AG04449 (cell line): ENCODE measurements around the gene NAT9.

Experiments used
- CTCF ChIA-PET: fragments of 350-600 bp; formaldehyde crosslinking; extraction: SDS; loops from one replicate; lab custom pipeline; 2021; ENCODE audit warnings: antibody characterized with exemption; lab: Yijun Ruan, JAX
- POLR2A ChIA-PET: fragments of 400-600, 350-600 bp; formaldehyde crosslinking; extraction: SDS; loops from one replicate; lab custom pipeline; 2020; ENCODE audit warnings: antibody characterized with exemption, inconsistent platforms; lab: Yijun Ruan, JAX
- DNase-seq: peaks from one replicate; pipeline ENCODE4 v3.0.0-alpha.2; 2010; ENCODE audit warnings: low read depth, low spot score
- H3K4me3 ChIP-seq: 2 replicates; pipeline ENCODE4 v1.5.1; 2011; ENCODE audit warnings: low read depth, mild to moderate bottlenecking, control low read depth, low read length
- TF ChIP-seq, protein P1 (sequence below): IDR thresholded peaks from one replicate; pipeline ENCODE4 v1.5.1; 2011; ENCODE audit warnings: mild to moderate bottlenecking, moderate library complexity, low read length, control low read depth, inconsistent platforms; ENCODE audit not compliant: insufficient read depth; ENCODE audit errors: missing control alignments

Gene NAT9

DNA sequence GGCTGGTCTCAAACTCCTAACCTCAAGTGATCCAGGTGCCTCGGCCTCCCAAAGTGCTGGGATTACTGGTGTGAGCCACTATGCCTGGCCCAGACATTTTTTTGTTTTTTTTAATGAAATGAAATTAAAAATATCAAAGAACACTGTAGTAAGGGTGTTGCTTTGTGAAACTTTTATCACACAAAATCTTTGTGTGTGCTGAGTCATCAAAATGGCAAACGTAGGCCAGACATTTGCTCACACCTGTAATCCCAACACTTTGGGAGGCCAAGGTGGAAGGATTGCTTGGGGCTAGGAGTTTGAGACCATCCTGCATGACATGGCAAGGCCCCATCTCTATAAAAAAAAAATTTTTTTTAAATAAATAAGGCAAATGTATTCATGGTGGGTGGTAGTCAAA, 9.7 kb downstream of the NAT9 start:
- TF ChIP-seq, protein P1, sequence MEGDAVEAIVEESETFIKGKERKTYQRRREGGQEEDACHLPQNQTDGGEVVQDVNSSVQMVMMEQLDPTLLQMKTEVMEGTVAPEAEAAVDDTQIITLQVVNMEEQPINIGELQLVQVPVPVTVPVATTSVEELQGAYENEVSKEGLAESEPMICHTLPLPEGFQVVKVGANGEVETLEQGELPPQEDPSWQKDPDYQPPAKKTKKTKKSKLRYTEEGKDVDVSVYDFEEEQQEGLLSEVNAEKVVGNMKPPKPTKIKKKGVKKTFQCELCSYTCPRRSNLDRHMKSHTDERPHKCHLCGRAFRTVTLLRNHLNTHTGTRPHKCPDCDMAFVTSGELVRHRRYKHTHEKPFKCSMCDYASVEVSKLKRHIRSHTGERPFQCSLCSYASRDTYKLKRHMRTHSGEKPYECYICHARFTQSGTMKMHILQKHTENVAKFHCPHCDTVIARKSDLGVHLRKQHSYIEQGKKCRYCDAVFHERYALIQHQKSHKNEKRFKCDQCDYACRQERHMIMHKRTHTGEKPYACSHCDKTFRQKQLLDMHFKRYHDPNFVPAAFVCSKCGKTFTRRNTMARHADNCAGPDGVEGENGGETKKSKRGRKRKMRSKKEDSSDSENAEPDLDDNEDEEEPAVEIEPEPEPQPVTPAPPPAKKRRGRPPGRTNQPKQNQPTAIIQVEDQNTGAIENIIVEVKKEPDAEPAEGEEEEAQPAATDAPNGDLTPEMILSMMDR = no peak
- CTCF ChIA-PET = interaction anchor here (1.3 to 2.3 kb wide), 3 partner anchors 9 to 99 kb away, joined by 4 to 7 read pairs (median 4); no protein-coding TSS in a partner anchor
- POLR2A ChIA-PET = interaction anchor here (0.8 to 1.3 kb wide), 2 partner anchors 10 to 17 kb away, joined by 3 to 4 read pairs; no protein-coding TSS in a partner anchor
- no peak overlapping the region for H3K4me3 ChIP-seq
- no peak for DNase-seq

DNA sequence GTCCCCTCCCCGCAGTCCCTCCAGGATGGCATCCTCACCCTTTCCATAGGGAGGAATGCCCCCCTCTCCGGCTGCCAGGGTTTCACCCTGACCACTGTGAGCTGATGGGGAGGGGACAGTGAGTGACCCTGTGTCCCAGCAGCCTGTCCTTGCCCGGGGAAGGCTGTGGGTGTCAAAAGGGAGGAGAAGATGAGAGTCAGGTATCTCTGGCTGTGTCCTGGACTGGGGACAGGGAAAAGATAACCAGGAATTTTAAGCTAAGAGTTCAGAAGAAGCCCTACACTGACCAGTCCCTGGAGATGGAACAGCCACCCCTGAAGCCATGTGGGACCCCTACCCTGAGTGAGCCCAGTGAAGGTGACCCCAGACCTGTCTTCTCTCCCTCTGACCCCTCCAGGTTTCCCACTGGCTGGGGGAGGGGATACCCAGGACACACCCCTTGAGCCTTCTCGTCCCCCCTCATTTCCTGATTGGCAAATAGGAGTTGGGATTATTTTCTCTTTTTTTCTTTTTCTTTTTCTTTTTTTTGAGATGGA, 11.3 kb downstream of the NAT9 start:
- TF ChIP-seq, protein P1 = no peak
- DNase-seq = no peak
- ChIA-PET POLR2A (no interaction called here), CTCF (interaction anchor here (0.8 kb wide), 2 partner anchors 20 to 26 kb away, joined by 3 read pairs; no protein-coding TSS in a partner anchor)
- no peak overlapping the region for H3K4me3 ChIP-seq

DNA sequence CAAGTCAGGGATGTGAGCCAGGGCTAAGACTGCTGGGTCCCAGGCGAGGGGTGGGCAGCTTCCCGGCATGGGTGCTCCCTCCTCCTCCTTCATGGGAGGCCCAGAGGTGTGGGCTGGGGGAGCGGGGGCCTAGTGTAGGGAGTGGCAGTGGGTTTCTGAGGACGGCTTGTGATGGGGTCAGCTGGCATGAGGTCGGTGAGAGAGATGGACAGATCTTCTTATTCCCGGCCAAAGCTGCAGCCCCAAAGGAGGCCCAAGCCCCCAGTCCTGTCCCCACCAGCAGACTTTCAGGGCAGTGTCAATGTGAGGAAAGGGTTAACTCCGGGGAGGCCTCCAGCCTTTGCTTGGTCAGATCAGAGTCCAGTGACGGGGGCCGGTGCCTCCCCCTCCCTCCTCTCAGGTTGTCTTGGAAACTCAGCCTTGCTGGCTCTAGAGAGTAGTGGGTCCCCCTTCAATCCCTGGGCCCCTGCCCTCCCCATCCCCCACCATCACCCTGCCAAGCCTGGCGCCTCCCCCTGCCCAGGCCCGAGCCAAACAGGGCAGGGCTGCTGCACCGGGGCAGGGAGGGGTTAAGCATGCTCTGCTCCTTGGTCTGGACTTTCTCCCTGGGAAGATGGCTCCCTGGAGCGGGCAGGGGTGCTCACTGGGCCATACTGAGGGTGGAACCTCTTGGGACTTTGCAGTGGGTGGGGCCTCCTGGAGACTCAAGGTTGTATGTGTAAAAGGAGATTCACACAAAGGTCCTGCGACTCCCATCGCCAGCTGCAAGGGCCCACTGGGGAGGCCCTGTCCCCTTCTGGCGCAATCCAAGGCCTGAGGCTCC, 12.4 kb downstream of the NAT9 start:
- no peak overlapping the region for H3K4me3 ChIP-seq
- no peak for DNase-seq
- ChIA-PET CTCF (interaction anchor here (0.8 to 2.2 kb wide), 6 partner anchors 7 to 19 kb away, joined by 3 to 14 read pairs (median 6); partner anchors contain the start of gene NAT9), POLR2A (no interaction called here)
- TF ChIP-seq, protein P1 = no peak

DNA sequence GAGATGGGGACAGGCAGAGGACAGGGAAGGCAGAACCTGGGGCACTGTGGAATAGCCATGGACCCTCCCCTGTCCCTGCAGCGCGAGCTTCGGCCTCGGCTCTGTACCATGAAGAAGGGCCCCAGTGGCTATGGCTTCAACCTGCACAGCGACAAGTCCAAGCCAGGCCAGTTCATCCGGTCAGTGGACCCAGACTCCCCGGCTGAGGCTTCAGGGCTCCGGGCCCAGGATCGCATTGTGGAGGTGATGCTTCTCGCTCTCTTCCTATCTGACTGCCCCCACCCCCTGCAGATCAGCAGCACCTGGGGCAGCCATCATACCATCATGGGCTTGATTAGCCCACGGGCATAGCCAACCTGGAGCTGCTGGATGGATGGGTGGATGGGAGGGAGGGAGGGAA, 14.2 kb downstream of the NAT9 start:
- POLR2A ChIA-PET = no interaction called here
- no peak for DNase-seq
- CTCF ChIA-PET = interaction anchor here (0.7 to 4.6 kb wide), 6 partner anchors 9 to 102 kb away, joined by 3 to 18 read pairs (median 8); no protein-coding TSS in a partner anchor
- TF ChIP-seq, protein P1 = no peak
- no peak overlapping the region for H3K4me3 ChIP-seq

DNA sequence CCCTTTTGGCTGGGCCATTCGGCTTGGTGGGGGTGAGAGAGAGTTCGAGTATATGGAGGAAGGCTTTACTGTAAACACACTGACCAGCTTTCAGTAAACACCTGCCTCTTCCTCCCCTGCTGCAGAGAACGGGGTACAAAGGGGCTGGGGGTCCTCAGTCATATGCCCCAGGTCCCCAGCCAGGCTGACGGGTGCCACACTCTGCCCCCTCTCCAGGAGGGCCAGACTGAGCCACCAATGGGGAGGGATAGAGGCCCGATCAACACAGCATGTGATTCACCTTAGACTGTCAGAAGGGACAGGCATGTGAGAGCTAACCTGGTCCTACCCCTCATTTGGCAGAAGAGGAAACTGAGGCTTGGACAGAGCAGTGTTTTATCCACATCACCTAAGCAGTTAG, 14.7 kb downstream of the NAT9 start:
- CTCF ChIA-PET = interaction anchor here (0.7 to 4.6 kb wide), 7 partner anchors 8 to 103 kb away, joined by 3 to 18 read pairs (median 8); partner anchors contain the start of gene NAT9
- no peak for DNase-seq
- TF ChIP-seq, protein P1 = no peak
- H3K4me3 ChIP-seq = no peak overlapping the region
- POLR2A ChIA-PET = interaction anchor here (2.2 kb wide), 1 partner anchor 11 kb away, joined by 10 read pairs; no protein-coding TSS in a partner anchor
